ENCODE measurements around the gene FOXO3. TPM values are rescaled to one million over a fixed set of nuclear protein-coding genes. Genes with fewer than 3 reads are reported as not detected.

FOXO3 gene
- total RNA-seq, 6 experiments from 2014 or later, result 18.1 to 45.2 (median 23.8) TPM

DNA sequence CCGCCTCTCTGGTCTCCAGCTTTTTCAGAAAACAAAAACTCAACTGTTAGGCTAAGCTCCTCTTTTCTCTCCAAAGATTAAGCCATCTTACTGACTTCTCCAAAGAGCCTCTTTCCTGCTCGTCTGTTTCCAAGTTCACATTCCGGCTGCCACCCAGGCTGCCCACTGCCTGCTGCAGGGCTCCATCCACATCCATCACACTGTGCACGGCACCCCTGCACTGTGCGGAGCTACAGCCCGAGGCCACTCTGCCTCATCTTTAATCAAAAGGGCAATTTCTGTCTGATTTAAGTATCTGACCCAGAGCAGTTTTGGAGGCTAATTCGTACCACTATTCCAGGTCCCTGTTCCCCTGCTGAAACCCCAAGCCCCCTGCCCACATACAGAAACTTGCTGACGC lies 145.9 kb downstream of the FOXO3 start:
- H3K36me3 ChIP-seq, result no peaks in the 10 kb centered on the region
- TF ChIP-seq POLR2A (IDR thresholded peaks at IDR 0.05), result no peak
- TF ChIP-seq, protein P1, sequence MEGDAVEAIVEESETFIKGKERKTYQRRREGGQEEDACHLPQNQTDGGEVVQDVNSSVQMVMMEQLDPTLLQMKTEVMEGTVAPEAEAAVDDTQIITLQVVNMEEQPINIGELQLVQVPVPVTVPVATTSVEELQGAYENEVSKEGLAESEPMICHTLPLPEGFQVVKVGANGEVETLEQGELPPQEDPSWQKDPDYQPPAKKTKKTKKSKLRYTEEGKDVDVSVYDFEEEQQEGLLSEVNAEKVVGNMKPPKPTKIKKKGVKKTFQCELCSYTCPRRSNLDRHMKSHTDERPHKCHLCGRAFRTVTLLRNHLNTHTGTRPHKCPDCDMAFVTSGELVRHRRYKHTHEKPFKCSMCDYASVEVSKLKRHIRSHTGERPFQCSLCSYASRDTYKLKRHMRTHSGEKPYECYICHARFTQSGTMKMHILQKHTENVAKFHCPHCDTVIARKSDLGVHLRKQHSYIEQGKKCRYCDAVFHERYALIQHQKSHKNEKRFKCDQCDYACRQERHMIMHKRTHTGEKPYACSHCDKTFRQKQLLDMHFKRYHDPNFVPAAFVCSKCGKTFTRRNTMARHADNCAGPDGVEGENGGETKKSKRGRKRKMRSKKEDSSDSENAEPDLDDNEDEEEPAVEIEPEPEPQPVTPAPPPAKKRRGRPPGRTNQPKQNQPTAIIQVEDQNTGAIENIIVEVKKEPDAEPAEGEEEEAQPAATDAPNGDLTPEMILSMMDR (IDR thresholded peaks at IDR 0.05), result no peak
- intact Hi-C loops (cut with DNase I), result no loop called here
- DNase-seq (no peak), ATAC-seq (no peak)
- no peaks in the 10 kb centered on the region for H3K4me1 ChIP-seq
- no peaks in the 10 kb centered on the region for H3K9me3 ChIP-seq
- 89% methylated on average over 6 of the region's 8 CpGs for WGBS (ENCODE audit: insufficient coverage, low coverage, low lambda C conversion rate, missing lambda C conversion rate)
- H3K27me3 ChIP-seq, result no peaks in the 10 kb centered on the region
- H3K27ac ChIP-seq, result no peak overlapping the region
- H3K4me3 ChIP-seq, result no peak overlapping the region

DNA sequence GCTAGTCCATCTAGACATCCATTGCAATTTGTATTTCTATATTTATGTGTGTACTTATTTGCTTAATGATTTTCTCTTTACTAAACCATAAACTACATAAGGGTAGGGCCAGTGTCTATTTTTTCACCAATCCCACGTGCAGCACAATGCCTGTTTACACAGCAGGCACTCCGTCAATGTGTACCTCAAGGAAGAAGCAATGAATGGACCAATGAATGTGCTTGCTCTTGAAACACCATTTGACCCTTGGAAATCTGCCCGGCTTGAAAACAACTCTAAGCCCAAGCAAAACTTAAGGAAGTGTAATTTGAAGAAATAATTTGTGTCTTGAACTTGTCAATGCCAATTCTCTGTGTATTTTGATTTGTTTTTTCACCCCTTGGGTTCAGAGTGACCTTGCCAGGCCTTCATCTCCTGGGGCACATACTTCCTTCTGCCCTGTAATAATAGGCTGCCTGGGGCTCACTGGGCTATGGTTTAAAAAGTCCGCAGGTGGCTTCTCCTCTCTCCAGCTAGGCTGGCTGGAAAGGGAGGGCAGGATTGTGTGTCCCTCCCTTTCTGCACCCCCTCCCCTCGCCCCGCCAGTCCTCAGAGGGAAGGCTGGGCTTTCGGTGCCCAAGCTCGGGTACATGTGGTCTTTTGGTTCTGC lies 146.7 kb downstream of the FOXO3 start:
- no peaks in the 10 kb centered on the region for H3K4me1 ChIP-seq
- intact Hi-C loops (cut with DNase I), result no loop called here
- no peak overlapping the region for H3K4me3 ChIP-seq
- 47% methylated on average over 4 of the region's 8 CpGs for WGBS (ENCODE audit: insufficient coverage, low coverage, low lambda C conversion rate, missing lambda C conversion rate)
- DNase-seq (no peak), ATAC-seq (no peak)
- no peak for TF ChIP-seq POLR2A (IDR thresholded peaks at IDR 0.05)
- TF ChIP-seq, protein P1 (IDR thresholded peaks at IDR 0.05), result no peak
- no peaks in the 10 kb centered on the region for H3K27me3 ChIP-seq
- H3K36me3 ChIP-seq, result no peaks in the 10 kb centered on the region
- no peak overlapping the region for H3K27ac ChIP-seq
- H3K9me3 ChIP-seq, result no peaks in the 10 kb centered on the region

DNA sequence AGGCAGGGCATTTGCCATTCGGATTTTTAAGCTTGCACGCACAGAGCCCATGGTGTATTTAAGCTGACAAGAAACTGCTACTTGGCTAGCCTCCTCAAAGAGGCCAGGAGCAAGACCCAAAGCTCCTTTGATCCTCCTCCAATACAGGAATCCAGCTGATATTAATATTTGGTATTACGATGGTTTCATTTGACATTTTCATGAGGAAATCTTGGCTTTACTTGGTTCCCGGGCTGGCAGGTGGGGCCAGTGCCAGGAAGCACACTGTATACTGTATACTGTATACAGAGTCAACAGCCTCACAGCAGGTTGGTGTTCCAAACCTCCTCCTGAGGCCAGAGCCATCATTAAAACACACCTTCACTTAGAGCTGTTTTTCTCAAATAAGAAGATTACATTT lies 149.3 kb downstream of the FOXO3 start:
- Histone ChIP-seq H3K9me3 (no peaks in the 10 kb centered on the region), H3K27me3 (no peaks in the 10 kb centered on the region), H3K27ac (no peak overlapping the region), H3K36me3 (no peaks in the 10 kb centered on the region), H3K4me1 (peaks cover 0 to 16% (median 2%) of the 10 kb centered on the region in 4 donors), H3K4me3 (no peak overlapping the region)
- no peak for ATAC-seq
- no peak for TF ChIP-seq POLR2A (IDR thresholded peaks at IDR 0.05)
- TF ChIP-seq, protein P1 (IDR thresholded peaks at IDR 0.05), result no peak
- intact Hi-C loops (cut with DNase I), result no loop called here
- no peak for DNase-seq
- WGBS (ENCODE audit: insufficient coverage, low coverage, low lambda C conversion rate, missing lambda C conversion rate), result 80% methylated on average over 1 of the region's 4 CpGs

DNA sequence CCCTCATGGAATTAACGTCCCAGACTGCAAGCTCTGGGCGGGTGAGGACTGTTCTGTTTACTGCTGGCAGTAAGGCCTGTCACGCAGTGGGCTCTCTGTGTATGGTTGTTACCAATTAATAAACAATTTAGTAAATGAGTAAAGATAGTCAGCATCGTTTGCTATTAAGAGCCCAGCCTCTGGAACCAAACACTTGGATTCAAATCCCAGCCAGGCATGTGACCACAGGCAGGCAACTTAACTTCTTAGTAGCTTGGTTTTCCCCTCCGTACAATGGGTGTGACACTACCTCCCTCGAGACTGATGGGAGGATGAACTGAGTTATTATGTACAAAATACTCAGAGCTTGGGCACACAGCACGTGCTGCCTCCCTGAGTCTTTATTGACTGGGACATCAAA lies 149.8 kb downstream of the FOXO3 start:
- no peak overlapping the region for H3K4me3 ChIP-seq
- H3K27me3 ChIP-seq, result no peaks in the 10 kb centered on the region
- intact Hi-C loops (cut with DNase I), result no loop called here
- TF ChIP-seq, protein P1 (IDR thresholded peaks at IDR 0.05), result no peak
- TF ChIP-seq POLR2A (IDR thresholded peaks at IDR 0.05), result no peak
- ATAC-seq (no peak), DNase-seq (no peak)
- no peaks in the 10 kb centered on the region for H3K36me3 ChIP-seq
- 79% methylated on average over 5 of the region's 7 CpGs for WGBS (ENCODE audit: insufficient coverage, low coverage, low lambda C conversion rate, missing lambda C conversion rate)
- H3K27ac ChIP-seq, result no peak overlapping the region
- no peaks in the 10 kb centered on the region for H3K9me3 ChIP-seq
- H3K4me1 ChIP-seq, result peaks cover 0 to 22% (median 2%) of the 10 kb centered on the region in 4 donors

Data from right lobe of liver (tissue), 6 donors.